ACHN (cell line): ENCODE results near the gene ZNF844.
"Not testable (repeated sequence)": the region's sequence is repeated elsewhere in the genome, so short reads cannot be mapped to it uniquely, and the experiment has no call there.

Experiments
- DNase-seq: peaks from one replicate; pipeline ENCODE4 v3.0.0-alpha.2; 2015
- in situ Hi-C: cut with HindIII; loops from 2 replicates; pipeline ENCODE4 v1.10.0; 2017; ENCODE audit warnings: low sequenced_read_pairs, low pct_ligation_motif_present, low pct_unique_long_range_greater_than_20kb

ZNF844 gene

GRCh38 chr19:12085074-12085818 is 20.7 kb downstream of the ZNF844 start:
- in situ Hi-C loops: no loop called here
- DNase-seq: no peak

- DNase-seq: no peak
- in situ Hi-C loops: no loop called here
These were observed 26.3 kb downstream of the ZNF844 start for GRCh38 chr19:12090807-12091206.

GRCh38 chr19:12092065-12092867 is 27.7 kb downstream of the ZNF844 start:
- DNase-seq: no peak
- in situ Hi-C loops: no loop called here

GRCh38 chr19:12092956-12093355 is 28.4 kb downstream of the ZNF844 start:
- in situ Hi-C loops: no loop called here
- DNase-seq: no peak

GRCh38 chr19:12093777-12094176 is 29.2 kb downstream of the ZNF844 start:
- no peak for DNase-seq
- in situ Hi-C loops: no loop called here

- in situ Hi-C loops: no loop called here
- no peak for DNase-seq
These were observed 30.7 kb downstream of the ZNF844 start for GRCh38 chr19:12095111-12095790.

- no peak for DNase-seq
- in situ Hi-C loops: no loop called here
These were observed 33.5 kb downstream of the ZNF844 start for GRCh38 chr19:12098040-12098439.

- DNase-seq, in situ Hi-C loops: not testable (repeated sequence)
These were observed 39.4 kb downstream of the ZNF844 start for GRCh38 chr19:12103909-12104308.

- DNase-seq: no peak
- in situ Hi-C loops: no loop called here
These were observed 46.6 kb downstream of the ZNF844 start for GRCh38 chr19:12111176-12111575.

- DNase-seq: no peak
- in situ Hi-C loops: no loop called here
These were observed 47.6 kb downstream of the ZNF844 start for GRCh38 chr19:12111943-12112637.

- in situ Hi-C loops: no loop called here
- DNase-seq: no peak
These were observed 48.2 kb downstream of the ZNF844 start for GRCh38 chr19:12112701-12113100.

- in situ Hi-C loops: no loop called here
- DNase-seq: no peak
These were observed 48.6 kb downstream of the ZNF844 start for GRCh38 chr19:12113121-12113520.

- in situ Hi-C loops: no loop called here
- no peak for DNase-seq
These were observed 52.9 kb downstream of the ZNF844 start for GRCh38 chr19:12117201-12117970.

GRCh38 chr19:12126707-12127106 is 62.2 kb downstream of the ZNF844 start:
- no peak for DNase-seq

More at GRCh38 chr19:12126707-12127106, 62.2 kb downstream of the ZNF844 start:
- in situ Hi-C loops: no loop called here
